Measurements from ENCODE around the gene MED27.
A peak's percentile ranks its signal among the peaks of the same experiment; 100 is the strongest.

The MED27 gene
- total RNA-seq = 11.2 to 25.5 (median 15.0) reads per million in 17 experiments

- peak; percentile 96 to 97 (median 97) for DNase-seq
Measured at GRCh38 chr9:132079391-132080091, at the start of gene MED27. MED27 (minus strand) TSS chr9:132079867; CDS start chr9:132079844, 23 bp downstream.

GRCh38 chr9:132127888-132128534, 48.3 kb upstream of the MED27 start:
- no peak for DNase-seq

- no peak for DNase-seq
Measured at GRCh38 chr9:132126680-132127236, 47.1 kb upstream of the MED27 start.

DNA sequence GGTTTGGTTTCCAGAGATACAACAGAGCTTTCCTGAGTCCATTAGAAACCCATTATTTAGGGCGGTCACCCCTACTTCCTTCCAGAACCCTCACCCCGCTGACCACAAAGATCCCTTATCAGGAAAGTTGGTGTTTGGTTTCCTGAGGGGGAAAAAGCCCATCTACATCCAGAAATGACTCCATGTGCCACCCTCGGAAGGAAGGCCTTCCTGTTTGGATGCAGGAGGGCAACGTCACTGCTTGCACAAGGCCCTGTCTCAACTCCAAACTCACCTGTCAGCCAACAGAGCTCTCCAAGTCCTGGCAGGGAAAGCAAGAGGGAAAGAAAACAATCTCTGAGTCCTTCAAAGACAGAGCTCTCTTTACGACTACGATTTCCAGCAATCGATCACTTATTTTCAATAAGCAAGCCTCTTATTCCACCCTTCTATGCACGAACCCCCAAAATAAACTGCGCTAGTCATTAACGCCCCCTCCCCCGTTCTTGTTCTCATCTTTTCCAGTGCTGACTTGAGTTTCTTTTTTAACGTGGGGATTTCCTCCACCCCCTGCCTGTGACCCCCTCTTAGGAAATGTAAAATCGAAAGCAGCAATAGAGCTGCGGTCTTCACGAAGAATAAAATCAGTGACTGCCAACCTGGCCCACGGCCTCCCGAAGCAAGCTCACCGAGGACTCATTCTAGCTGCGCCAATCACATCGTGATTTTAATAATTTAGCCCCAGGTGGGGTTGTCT, 46.4 kb upstream of the MED27 start:
- DNase-seq = no peak

DNA sequence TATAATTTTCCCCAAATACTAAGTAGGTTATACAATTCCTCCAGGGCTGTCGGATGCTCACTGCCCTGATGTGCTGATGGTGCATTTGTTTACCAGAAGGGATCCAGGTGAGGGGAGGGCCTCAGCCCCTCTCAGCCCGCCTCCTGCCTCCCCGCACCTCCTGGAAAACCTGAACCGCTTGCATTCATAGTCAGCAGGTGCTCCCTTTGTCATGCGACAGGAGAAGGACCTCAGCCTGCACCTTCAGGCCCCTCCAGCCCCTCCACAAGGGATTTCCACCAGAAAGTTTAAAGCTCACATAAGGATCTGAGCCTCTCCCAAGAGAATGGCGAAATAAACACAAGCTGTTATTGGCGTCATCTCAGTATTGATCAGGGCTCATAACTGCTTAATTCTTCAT, 45.7 kb upstream of the MED27 start:
- no peak for DNase-seq

GRCh38 chr9:132124800-132125199, 45.1 kb upstream of the MED27 start:
- DNase-seq = no peak

- no peak for DNase-seq
Measured at GRCh38 chr9:132121021-132121420, 41.4 kb upstream of the MED27 start.

DNA sequence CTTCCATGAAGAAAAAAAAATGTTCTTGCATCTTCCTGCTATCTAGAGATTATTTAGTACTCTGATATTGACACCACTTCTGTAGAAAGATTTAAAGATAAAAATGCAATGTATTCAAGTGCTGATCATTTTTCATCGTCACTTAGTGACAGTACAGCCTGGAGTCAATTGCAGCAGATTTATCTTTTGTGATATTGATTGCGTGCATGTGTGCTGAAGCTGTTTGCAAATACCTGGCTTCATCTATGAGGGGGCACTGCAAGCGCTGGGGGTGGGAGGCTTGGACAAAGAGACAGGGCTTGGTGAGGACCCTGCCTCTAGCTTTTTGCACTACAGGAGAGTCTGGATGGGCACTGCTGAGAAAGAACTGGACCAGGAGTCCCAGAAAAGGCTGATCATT, 38.0 kb upstream of the MED27 start:
- DNase-seq = no peak

GRCh38 chr9:132116583-132116982, 36.9 kb upstream of the MED27 start:
- DNase-seq = no peak

DNA sequence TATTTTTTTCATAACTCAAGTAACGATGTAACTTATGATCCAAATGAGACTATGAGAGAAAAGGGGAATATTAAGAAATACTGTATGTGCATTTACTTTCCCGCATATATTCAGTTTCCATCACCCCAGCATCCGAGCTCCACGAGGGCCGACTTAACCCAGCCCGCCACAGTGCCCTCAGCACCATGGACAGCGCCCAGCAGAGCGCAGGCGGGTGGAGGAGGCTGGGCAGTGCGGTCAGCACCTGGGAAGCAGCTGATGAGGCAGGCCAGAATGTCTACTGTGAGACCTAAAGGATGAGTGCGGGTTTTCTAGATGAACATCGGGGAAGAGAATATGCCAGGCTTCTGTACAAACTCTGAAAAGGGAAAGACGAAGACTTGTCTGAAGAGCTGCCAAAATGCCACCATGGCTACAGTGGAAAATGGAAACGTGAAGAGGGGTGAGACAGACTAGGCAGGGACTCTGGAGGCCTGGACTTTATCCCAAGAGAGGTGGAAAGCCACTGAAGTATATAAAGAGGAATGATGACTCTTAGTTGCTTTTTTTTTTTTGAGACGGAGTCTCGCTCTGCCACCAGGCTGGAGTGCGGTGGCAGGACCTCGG, 34.5 kb upstream of the MED27 start:
- DNase-seq = peak; percentile 19 to 72 (median 46)

DNA sequence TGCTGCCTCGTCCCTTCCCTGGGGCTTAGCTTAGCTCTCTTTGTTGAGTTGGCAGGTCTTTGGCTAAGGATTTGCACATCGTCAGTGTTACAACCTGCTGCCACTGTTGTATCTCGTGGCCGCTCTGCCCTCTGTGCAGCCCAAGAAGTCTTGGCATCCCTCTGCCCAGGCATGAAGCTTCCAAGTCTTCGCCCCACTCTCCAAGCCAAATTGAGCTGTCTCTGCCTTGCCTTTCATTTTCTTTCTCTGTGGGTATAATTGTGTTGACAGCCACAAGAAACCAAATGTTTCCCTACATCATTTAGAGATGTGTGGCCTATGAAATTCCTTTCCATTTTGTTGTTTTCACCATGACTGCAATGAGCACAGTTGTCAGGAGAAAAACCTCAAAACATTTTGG, 29.6 kb upstream of the MED27 start:
- no peak for DNase-seq

DNA sequence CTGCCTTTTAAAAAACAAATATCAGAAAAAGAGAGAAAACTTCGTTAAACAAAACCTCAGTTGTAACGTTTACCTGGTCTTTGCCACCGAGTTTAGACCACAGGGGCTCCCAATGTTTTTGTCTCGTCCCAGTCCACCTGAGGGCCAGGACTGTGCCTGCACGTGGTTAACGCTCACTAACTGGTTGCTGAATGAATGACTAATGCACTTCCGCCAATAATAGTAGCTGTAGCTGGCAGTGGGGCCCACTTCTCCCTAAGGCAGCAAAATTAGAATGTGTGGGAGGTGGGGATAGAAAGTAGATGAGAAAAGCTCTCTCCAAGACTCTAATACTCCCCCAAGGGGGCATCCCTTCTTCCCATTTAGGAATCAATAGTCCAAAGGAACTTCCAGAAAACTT, 29.1 kb upstream of the MED27 start:
- DNase-seq = peak in 1 of 4 experiments; percentile 4

GRCh38 chr9:132099741-132100407, 20.2 kb upstream of the MED27 start:
- DNase-seq = no peak

- no peak for DNase-seq
Measured at GRCh38 chr9:132099167-132099566, 19.5 kb upstream of the MED27 start.

DNA sequence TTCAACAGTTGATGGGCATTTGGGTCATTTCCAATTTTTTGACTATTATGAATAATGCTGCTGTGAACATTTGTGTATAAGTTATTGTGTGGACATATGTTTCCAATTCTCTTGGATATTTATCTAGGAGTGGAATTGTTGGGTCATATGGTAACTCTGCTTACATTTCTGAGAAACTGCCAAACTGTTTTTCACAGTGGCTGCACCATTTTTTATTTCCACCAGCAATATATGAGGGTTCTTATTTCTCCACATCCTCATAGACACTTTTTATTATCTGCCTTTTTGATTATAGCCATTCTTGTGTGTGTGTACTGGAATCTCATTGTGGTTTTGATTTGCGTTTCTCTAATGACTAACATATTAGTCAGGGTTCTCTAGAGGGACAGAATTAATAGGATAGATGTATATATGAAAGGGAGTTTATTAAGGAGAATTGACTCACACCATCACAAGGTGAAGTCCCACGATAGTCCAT, 14.7 kb upstream of the MED27 start:
- DNase-seq = no peak

DNA sequence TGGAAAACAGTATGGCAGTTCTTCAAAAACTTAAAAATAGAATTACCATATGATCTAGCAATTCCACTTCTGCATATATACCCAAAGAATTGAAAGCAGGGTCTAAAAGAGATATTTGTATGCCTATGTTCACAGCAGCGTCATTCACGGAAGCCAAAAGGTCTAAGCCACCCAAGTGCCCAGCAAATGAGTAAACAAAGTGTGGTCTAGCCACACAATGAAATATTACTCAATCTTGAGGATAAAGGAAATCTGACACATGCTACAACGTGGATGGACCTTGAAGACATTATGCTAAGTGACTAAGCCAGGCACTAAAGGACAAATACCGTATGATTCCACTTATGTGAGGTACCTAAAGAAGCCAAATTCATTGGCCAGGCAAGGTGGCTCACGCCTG, 11.1 kb upstream of the MED27 start:
- DNase-seq = no peak

GRCh38 chr9:132087438-132088030, 7.9 kb upstream of the MED27 start:
- DNase-seq = no peak

DNA sequence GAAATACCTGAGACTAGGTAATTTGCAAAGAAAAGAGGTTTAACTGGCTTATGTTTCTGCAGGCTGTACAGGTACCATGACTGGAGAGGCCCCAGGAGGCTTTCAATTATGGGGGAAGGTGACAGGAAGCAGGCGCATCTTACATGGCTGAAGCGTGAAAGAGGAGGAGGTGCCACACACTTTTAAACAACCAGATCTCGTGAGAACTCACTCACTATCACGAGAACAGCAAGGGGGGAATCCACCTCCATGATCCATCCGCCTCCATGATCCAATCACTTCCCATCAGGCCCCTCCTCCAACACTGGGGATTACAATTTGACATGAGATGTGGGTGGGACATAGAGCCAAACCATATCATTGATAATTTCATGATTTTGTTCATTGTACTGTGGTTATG, 2.5 kb upstream of the MED27 start:
- DNase-seq = no peak

GRCh38 chr9:132078699-132079356, 839 bp downstream of the MED27 start:
- DNase-seq = peak; percentile 8 to 55 (median 42)

DNA sequence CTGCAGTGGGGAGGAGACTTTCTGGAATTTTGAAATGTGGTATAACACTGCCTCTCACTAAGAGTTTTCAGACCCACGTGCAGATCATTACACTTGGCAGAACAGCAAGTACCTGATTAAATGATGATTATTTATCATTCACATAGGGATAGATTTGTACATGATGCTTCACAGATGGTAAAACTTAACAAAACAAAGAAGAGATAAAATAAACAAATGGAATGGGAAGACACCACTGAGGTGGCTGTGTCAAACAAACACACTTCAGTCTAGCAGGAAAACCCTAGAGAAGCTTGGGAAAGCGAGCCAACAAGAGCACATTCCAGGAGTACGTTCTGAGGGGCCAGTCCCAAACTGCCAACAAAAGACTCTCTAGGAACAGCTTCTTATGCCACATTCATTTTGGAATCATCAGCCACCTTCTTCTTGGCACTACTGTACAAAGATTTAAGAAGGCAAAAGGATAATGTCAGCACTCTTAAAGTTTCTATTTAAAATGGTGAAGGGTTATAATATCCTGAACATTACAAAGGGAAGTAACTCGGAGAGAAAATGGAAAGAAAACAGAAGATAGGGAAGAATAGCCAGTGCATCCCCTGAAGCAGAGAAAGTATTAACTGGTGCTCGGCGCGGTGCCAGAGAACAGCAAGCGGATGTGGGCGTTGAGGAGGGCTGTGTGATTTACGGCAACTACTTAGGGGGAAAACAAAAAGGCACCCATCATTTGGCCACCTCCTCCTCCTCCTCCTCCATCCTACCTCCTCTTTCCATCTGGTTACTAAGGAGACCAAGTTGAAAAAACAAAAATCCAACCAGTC, 1.6 kb downstream of the MED27 start:
- DNase-seq = peak in 2 of 4 experiments; percentile 7 to 17
